K562 (cell line): ENCODE measurements around the gene NMUR2. TPM values are rescaled to one million over a fixed set of nuclear protein-coding genes. Genes with fewer than 3 reads are reported as not detected.

Experiments
- ATAC-seq: fragments of 200-7000 bp; cut with Tn5 transposase; 3 replicates; pipeline ENCODE4 v1.9.1; 2020; ENCODE audit warnings: moderate library complexity
- BruUV-seq: library from RNA; stranded (reverse); fragments of 400-500 nt; replicated peaks from 2 replicates; lab custom pipeline; 2021; lab: Mats Ljungman, UMichigan
- CTCF ChIA-PET: fragments of 300-600 bp; formaldehyde crosslinking; extraction: SDS; loops from one replicate; lab custom pipeline; 2021; ENCODE audit warnings: low intra/inter-chr PET ratio; lab: Yijun Ruan, JAX
- POLR2A ChIA-PET: fragments of 300-600, 350-650 bp; sonication (Branson Sonifier 250); formaldehyde crosslinking; extraction: SDS; loops from one replicate; lab custom pipeline; 2021; ENCODE audit warnings: antibody characterized with exemption, inconsistent platforms; lab: Yijun Ruan, JAX
- DNase-seq, 4 experiments: peaks; one replicate each; pipeline versions ENCODE4 v3.0.0 to v3.0.0-alpha.2; 2011 to 2018; ENCODE audit warnings: low spot score in 3 of 4, mixed read lengths in 3 of 4; ENCODE audit errors: extremely low read depth in 1 of 4
- FAIRE-seq: peaks from 2 replicates; lab custom pipeline; 2011; peaks lifted over from hg19 to GRCh38; lab: Jason Lieb, UNC
- H2AFZ ChIP-seq: 2 replicates; pipeline ENCODE4 v1.6.0; 2011; ENCODE audit warnings: low read depth, low read length, control low read depth, inconsistent platforms
- H3K27ac ChIP-seq: fragments of 200-600 bp; 3 replicates; pipeline ENCODE4 v1.8.0; 2011; ENCODE audit warnings: low read depth, mild to moderate bottlenecking, control low read depth, inconsistent platforms, low read length, moderate library complexity, mixed read lengths; ENCODE audit errors: extremely low read depth
- H3K27me3 ChIP-seq, 2 experiments: fragments of 300-600 bp in 1 of 2; 2 replicates in 1 of 2; 3 replicates in 1 of 2; pipeline versions ENCODE4 v1.6.0 to v1.8.0; 2011; ENCODE audit warnings: inconsistent platforms in 2 of 2, low read length in 2 of 2, mild to moderate bottlenecking in 1 of 2, mixed read lengths in 1 of 2, moderate library complexity in 1 of 2; ENCODE audit not compliant: control insufficient read depth in 2 of 2, insufficient read depth in 2 of 2
- H3K36me3 ChIP-seq: fragments of 300-600 bp; 3 replicates; pipeline ENCODE4 v1.8.0; 2011; ENCODE audit warnings: mild to moderate bottlenecking, low read length, inconsistent platforms; ENCODE audit not compliant: control insufficient read depth, insufficient read depth
- H3K4me1 ChIP-seq, 2 experiments: fragments of 200-600 bp in 1 of 2; replicated peaks in 1 of 2; 2 replicates in 1 of 2; 3 replicates in 1 of 2; pipeline versions ENCODE4 v1.5.1 to v1.8.0; 2011; ENCODE audit warnings: inconsistent platforms in 2 of 2, low read length in 2 of 2, mild to moderate bottlenecking in 1 of 2, mixed read lengths in 1 of 2, moderate library complexity in 1 of 2; ENCODE audit not compliant: control insufficient read depth in 2 of 2, insufficient read depth in 2 of 2
- H3K4me2 ChIP-seq: 2 replicates; pipeline ENCODE4 v1.6.1; 2011; ENCODE audit warnings: low read length, control low read depth, inconsistent platforms, mixed read lengths; ENCODE audit not compliant: insufficient read depth
- H3K4me3 ChIP-seq: fragments of 200-600 bp; sonication (generic), shearing (Covaris generic); 2 replicates; pipeline ENCODE4 v1.5.1; 2016; ENCODE audit warnings: control low read depth, inconsistent platforms
- H3K79me2 ChIP-seq: fragments of 200-600 bp; 3 replicates; pipeline ENCODE4 v1.8.0; 2011; ENCODE audit warnings: low read length, inconsistent platforms; ENCODE audit not compliant: control insufficient read depth, insufficient read depth
- H3K9ac ChIP-seq, 2 experiments: 2 replicates each; pipeline versions ENCODE4 v1.6.0 to v1.6.1; 2011; ENCODE audit warnings: low read depth in 2 of 2, low read length in 2 of 2, control low read depth in 1 of 2, inconsistent platforms in 1 of 2, mild to moderate bottlenecking in 1 of 2, mixed read lengths in 1 of 2; ENCODE audit not compliant: insufficient read depth in 1 of 2
- H3K9me1 ChIP-seq: one replicate; pipeline ENCODE4 v1.6.0; 2011; ENCODE audit warnings: inconsistent platforms, mild to moderate bottlenecking, low read length, moderate library complexity; ENCODE audit not compliant: control insufficient read depth, insufficient read depth
- H3K9me3 ChIP-seq: replicated peaks from 2 replicates; pipeline ENCODE4 v1.5.1; 2011; ENCODE audit warnings: low read depth, low read length, inconsistent platforms; ENCODE audit not compliant: control insufficient read depth, insufficient read depth
- H4K20me1 ChIP-seq: replicated peaks from 2 replicates; pipeline ENCODE4 v1.6.1; 2011; ENCODE audit warnings: low read length, inconsistent platforms, mixed read lengths; ENCODE audit not compliant: control insufficient read depth, insufficient read depth
- ETV5 ChIP-seq: sonication (generic); formaldehyde crosslinking; IDR thresholded peaks from 2 replicates; pipeline ENCODE4 v1.4.0; 2020; ENCODE audit warnings: low read depth, mild to moderate bottlenecking, missing genetic modification reagents
- KLF6 ChIP-seq: fragments of 250-450 bp; sonication (Bioruptor Pico); IDR thresholded peaks from 2 replicates; pipeline ENCODE4 v1.4.0; 2020; ENCODE audit warnings: mild to moderate bottlenecking, moderate library complexity, borderline replicate concordance
- NR3C1 ChIP-seq: sonication (generic); formaldehyde crosslinking; IDR thresholded peaks from 2 replicates; pipeline ENCODE4 v1.8.1; 2022; ENCODE audit warnings: missing genetic modification reagents
- XRCC4 ChIP-seq: IDR thresholded peaks from one replicate; pipeline ENCODE4 v1.6.1; 2011; ENCODE audit not compliant: insufficient read depth, insufficient read length; ENCODE audit errors: extremely low read depth
- ZNF217 ChIP-seq: sonication (generic); formaldehyde crosslinking; IDR thresholded peaks from 2 replicates; pipeline ENCODE4 v1.8.0; 2022; ENCODE audit warnings: mild to moderate bottlenecking, missing genetic modification reagents
- WGBS: fragments of 100-300 bp; shearing (Covaris generic); methylation state at CpG from one replicate; pipeline ENCODE4 v1.1.6; 2016; ENCODE audit warnings: low coverage, mixed read lengths; ENCODE audit not compliant: insufficient coverage; ENCODE audit errors: missing lambda C conversion rate; 5-methylcytosine and 5-hydroxymethylcytosine counted together
- in situ Hi-C: fragments of 300-500 bp; cut with MboI; formaldehyde crosslinking; loops from 4 replicates; pipeline ENCODE4 v1.15.0; 2018; ENCODE audit warnings: inconsistent platforms, mixed read lengths
- intact Hi-C: fragments of 100-400 bp; cut with micrococcal nuclease; formaldehyde crosslinking; loops from 2 replicates; pipeline ENCODE4 v1.14.2; 2022
- polyA plus RNA-seq, 8 experiments: library from polyadenylated mRNA; depleted of rRNA in 4 of 8; stranded (reverse) in 5 of 8; unstranded in 3 of 8; fragments of >200 nt; fragmentation: Nextera tagmentation in 2 of 8; fragmentation: Illumina TruSeq in 1 of 8; extraction: Ambion mirVana in 2 of 8; extraction: Trizol in 1 of 8; gene quantifications; 2 replicates each; pipeline versions ENCODE4 v1.2.1 to v1.2.3, GENCODE V29; 2011 to 2014; ENCODE audit warnings: inconsistent platforms in 1 of 8, missing spikeins in 1 of 8
- total RNA-seq, 7 experiments: library from RNA; depleted of rRNA in 6 of 7; stranded (reverse); fragments of >200 nt in 6 of 7; fragmentation: Illumina TruSeq in 2 of 7; extraction: Trizol in 2 of 7; gene quantifications; 2 replicates each; pipeline versions ENCODE4 v1.2.1 to v1.2.3, GENCODE V29; 2011 to 2021; ENCODE audit warnings: low replicate concordance in 1 of 7
- TF ChIP-seq, protein P1 (sequence below): fragments of 200-800 bp; sonication (Bioruptor generic); IDR thresholded peaks from 2 replicates; pipeline ENCODE4 v1.6.1; 2016; ENCODE audit warnings: missing genetic modification characterization, missing compliant biosample characterization

The NMUR2 gene
- total and polyA plus RNA-seq, 9 of the 15 experiments (the other 6 are each of a cell fraction or from before 2014, with no cell fraction given) = not detected

DNA sequence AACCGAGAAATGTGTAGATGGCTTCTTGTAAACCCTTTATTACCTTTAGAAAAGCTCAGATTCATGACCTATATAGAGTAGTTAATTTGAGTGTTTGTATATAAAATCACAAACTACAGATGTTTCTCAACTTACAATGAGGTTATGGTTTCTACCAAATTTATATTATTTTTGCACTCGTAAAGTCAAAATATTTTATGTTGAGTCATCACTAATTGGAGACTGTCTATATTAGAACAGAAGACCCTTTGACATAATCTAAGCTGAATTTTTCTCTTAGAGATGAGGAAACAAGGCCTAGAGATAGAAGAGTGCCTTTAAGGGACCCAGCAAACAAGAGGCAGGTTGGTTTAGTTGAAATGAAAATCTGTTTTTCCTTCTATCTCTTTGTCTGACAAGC, 20.0 kb upstream of the NMUR2 start (continued):
- TF ChIP-seq, protein P1, sequence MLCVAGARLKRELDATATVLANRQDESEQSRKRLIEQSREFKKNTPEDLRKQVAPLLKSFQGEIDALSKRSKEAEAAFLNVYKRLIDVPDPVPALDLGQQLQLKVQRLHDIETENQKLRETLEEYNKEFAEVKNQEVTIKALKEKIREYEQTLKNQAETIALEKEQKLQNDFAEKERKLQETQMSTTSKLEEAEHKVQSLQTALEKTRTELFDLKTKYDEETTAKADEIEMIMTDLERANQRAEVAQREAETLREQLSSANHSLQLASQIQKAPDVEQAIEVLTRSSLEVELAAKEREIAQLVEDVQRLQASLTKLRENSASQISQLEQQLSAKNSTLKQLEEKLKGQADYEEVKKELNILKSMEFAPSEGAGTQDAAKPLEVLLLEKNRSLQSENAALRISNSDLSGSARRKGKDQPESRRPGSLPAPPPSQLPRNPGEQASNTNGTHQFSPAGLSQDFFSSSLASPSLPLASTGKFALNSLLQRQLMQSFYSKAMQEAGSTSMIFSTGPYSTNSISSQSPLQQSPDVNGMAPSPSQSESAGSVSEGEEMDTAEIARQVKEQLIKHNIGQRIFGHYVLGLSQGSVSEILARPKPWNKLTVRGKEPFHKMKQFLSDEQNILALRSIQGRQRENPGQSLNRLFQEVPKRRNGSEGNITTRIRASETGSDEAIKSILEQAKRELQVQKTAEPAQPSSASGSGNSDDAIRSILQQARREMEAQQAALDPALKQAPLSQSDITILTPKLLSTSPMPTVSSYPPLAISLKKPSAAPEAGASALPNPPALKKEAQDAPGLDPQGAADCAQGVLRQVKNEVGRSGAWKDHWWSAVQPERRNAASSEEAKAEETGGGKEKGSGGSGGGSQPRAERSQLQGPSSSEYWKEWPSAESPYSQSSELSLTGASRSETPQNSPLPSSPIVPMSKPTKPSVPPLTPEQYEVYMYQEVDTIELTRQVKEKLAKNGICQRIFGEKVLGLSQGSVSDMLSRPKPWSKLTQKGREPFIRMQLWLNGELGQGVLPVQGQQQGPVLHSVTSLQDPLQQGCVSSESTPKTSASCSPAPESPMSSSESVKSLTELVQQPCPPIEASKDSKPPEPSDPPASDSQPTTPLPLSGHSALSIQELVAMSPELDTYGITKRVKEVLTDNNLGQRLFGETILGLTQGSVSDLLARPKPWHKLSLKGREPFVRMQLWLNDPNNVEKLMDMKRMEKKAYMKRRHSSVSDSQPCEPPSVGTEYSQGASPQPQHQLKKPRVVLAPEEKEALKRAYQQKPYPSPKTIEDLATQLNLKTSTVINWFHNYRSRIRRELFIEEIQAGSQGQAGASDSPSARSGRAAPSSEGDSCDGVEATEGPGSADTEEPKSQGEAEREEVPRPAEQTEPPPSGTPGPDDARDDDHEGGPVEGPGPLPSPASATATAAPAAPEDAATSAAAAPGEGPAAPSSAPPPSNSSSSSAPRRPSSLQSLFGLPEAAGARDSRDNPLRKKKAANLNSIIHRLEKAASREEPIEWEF = no peak
- TF ChIP-seq KLF6 (CRISPR knock-in tag) (no peak), ETV5 (CRISPR knock-in tag) (no peak), NR3C1 (no peak), ZNF217 (CRISPR knock-in tag) (no peak)
- TF ChIP-seq, all 486 proteins: peak for 5

DNA sequence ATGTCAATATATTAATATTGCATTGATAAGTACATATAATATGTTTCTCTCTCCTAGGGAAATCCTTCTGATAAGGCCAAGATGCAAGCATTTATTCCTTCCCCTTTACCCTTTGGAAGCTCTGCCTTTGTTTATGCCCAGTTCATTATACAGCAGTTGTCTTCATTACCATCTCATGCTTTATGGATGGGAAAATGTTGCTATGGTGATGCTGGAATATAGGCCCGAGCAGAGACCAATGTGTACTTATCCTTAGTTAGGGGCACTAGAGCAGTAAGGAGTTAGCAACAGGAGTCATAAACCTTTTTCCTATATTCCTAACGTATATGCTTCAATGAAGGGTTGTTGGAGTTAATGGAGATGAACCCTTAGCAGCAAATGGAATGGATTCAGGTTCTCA, 19.4 kb upstream of the NMUR2 start:
- intact Hi-C loops = no loop called here
- CTCF ChIA-PET = no interaction called here
- in situ Hi-C loops = no loop called here
- no peaks in the 10 kb centered on the region for H4K20me1 ChIP-seq
- TF ChIP-seq XRCC4 = no peak
- H3K36me3 ChIP-seq = no peaks in the 10 kb centered on the region
- H3K79me2 ChIP-seq = no peaks in the 10 kb centered on the region
- no peaks in the 10 kb centered on the region for H3K4me1 ChIP-seq
- DNase-seq (no peak), FAIRE-seq (no peak), ATAC-seq (no peak)
- H3K9ac ChIP-seq = no peak overlapping the region
- H3K9me1 ChIP-seq = no peaks in the 10 kb centered on the region
- no TSS peak for BruUV-seq
- 0% methylated on average over 2 of the region's 2 CpGs for WGBS
- H2AFZ ChIP-seq = no peak overlapping the region
- H3K9me3 ChIP-seq = no peaks in the 10 kb centered on the region
- no peak overlapping the region for H3K4me2 ChIP-seq
- POLR2A ChIA-PET = no interaction called here
- H3K4me3 ChIP-seq = no peak overlapping the region
- no peaks in the 10 kb centered on the region for H3K27me3 ChIP-seq
- no peak overlapping the region for H3K27ac ChIP-seq
